22Rv1 (cell line): ENCODE data around the gene TFDP1.

Source experiments
- CTCF ChIP-seq: fragments of 450-650 bp; IDR thresholded peaks from 2 replicates; pipeline ENCODE4 v1.5.1; 2017; ENCODE audit warnings: mild to moderate bottlenecking
- ZFX ChIP-seq: fragments of 450-650 bp; IDR thresholded peaks from 2 replicates; pipeline ENCODE4 v1.6.1; 2017; ENCODE audit warnings: antibody characterized with exemption, borderline replicate concordance

- TF ChIP-seq CTCF (peak; percentile 89), ZFX (no peak)
Observed at GRCh38 chr13:113562085-113562749, 22.3 kb upstream of the TFDP1 start.
